Mesenchymal stem cell (in vitro differentiated cells and primary cell): Measurements from ENCODE around the gene ALDH2.
"Not testable (repeated sequence)": the region's sequence is repeated elsewhere in the genome, so short reads cannot be mapped to it uniquely, and the experiment has no call there.

Source experiments
- DNase-seq: peaks from one replicate; pipeline ENCODE4 v3.0.0-alpha.2; 2013
- H2AFZ ChIP-seq: one replicate; pipeline ENCODE4 v1.6.1; 2013; ENCODE audit warnings: low read depth, mild to moderate bottlenecking, control low read depth, inconsistent platforms, low read length, moderate library complexity
- H2AK5ac ChIP-seq: 2 replicates; pipeline ENCODE4 v1.6.1; 2013; ENCODE audit warnings: low read length, moderate library complexity, mild to moderate bottlenecking, inconsistent platforms; ENCODE audit not compliant: severe bottlenecking
- H2BK120ac ChIP-seq: one replicate; pipeline ENCODE4 v1.6.1; 2013; ENCODE audit warnings: low read depth, mild to moderate bottlenecking, inconsistent platforms, low read length, moderate library complexity
- H2BK12ac ChIP-seq, 2 experiments: one replicate each; pipeline ENCODE4 v1.6.1; 2013; ENCODE audit warnings: inconsistent platforms in 2 of 2, low read length in 2 of 2, mild to moderate bottlenecking in 2 of 2, moderate library complexity in 2 of 2, control low read depth in 1 of 2
- H2BK15ac ChIP-seq: one replicate; pipeline ENCODE4 v1.6.1; 2013; ENCODE audit warnings: mild to moderate bottlenecking, low read depth, inconsistent platforms; ENCODE audit not compliant: poor library complexity, severe bottlenecking
- H2BK5ac ChIP-seq: 2 replicates; pipeline ENCODE4 v1.6.1; 2013; ENCODE audit warnings: low read depth, mild to moderate bottlenecking, low read length, control low read depth, inconsistent platforms; ENCODE audit not compliant: poor library complexity, severe bottlenecking
- H3K14ac ChIP-seq, 2 experiments: one replicate each; pipeline ENCODE4 v1.6.1; 2013; ENCODE audit warnings: inconsistent platforms in 2 of 2, low read length in 2 of 2, control low read depth in 1 of 2, mild to moderate bottlenecking in 1 of 2, moderate library complexity in 1 of 2
- H3K18ac ChIP-seq, 2 experiments: one replicate each; pipeline ENCODE4 v1.6.1; 2013; ENCODE audit warnings: inconsistent platforms in 2 of 2, low read length in 2 of 2, control low read depth in 1 of 2, low read depth in 1 of 2, mild to moderate bottlenecking in 1 of 2
- H3K23ac ChIP-seq, 2 experiments: one replicate each; pipeline ENCODE4 v1.6.1; 2013; ENCODE audit warnings: inconsistent platforms in 2 of 2, low read length in 2 of 2, mild to moderate bottlenecking in 2 of 2, moderate library complexity in 2 of 2, control low read depth in 1 of 2
- H3K27ac ChIP-seq: 2 replicates; pipeline ENCODE4 v1.5.1; 2013; ENCODE audit warnings: mild to moderate bottlenecking, moderate library complexity, low read length, control low read depth, inconsistent platforms; ENCODE audit not compliant: poor library complexity, severe bottlenecking
- H3K27me3 ChIP-seq, 2 experiments: 2 replicates each; pipeline versions ENCODE4 v1.6.1 to v1.7.0; 2013; ENCODE audit warnings: low read length in 2 of 2, mild to moderate bottlenecking in 2 of 2, moderate library complexity in 2 of 2, control low read depth in 1 of 2, inconsistent platforms in 1 of 2; ENCODE audit not compliant: control insufficient read depth in 1 of 2, insufficient read depth in 1 of 2
- H3K36me3 ChIP-seq, 2 experiments: 2 replicates each; pipeline versions ENCODE4 v1.6.1 to v1.7.0; 2013; ENCODE audit warnings: low read length in 2 of 2, control low read depth in 1 of 2, inconsistent platforms in 1 of 2, low read depth in 1 of 2, mild to moderate bottlenecking in 1 of 2; ENCODE audit not compliant: insufficient read depth in 2 of 2, control insufficient read depth in 1 of 2
- H3K4ac ChIP-seq, 2 experiments: one replicate each; pipeline ENCODE4 v1.6.1; 2013; ENCODE audit warnings: inconsistent platforms in 2 of 2, low read length in 2 of 2, mild to moderate bottlenecking in 2 of 2, moderate library complexity in 2 of 2, control low read depth in 1 of 2, low read depth in 1 of 2
- H3K4me1 ChIP-seq: 2 replicates; pipeline ENCODE4 v1.6.1; 2013; ENCODE audit warnings: low read depth, low read length, control low read depth; ENCODE audit not compliant: control insufficient read depth, insufficient read depth
- H3K4me2 ChIP-seq: 2 replicates; pipeline ENCODE4 v1.6.1; 2013; ENCODE audit warnings: low read length, mild to moderate bottlenecking, inconsistent platforms; ENCODE audit not compliant: poor library complexity, severe bottlenecking
- H3K4me3 ChIP-seq, 2 experiments: 2 replicates each; pipeline versions ENCODE4 v1.5.1 to v1.7.0; 2013; ENCODE audit warnings: low read length in 2 of 2, mild to moderate bottlenecking in 2 of 2, control low read depth in 1 of 2, low read depth in 1 of 2; ENCODE audit not compliant: insufficient read depth in 1 of 2
- H3K79me1 ChIP-seq: replicated peaks from 2 replicates; pipeline ENCODE4 v1.6.1; 2013; ENCODE audit warnings: mild to moderate bottlenecking, control low read depth, low read length, inconsistent platforms; ENCODE audit not compliant: poor library complexity, severe bottlenecking
- H3K9ac ChIP-seq: 2 replicates; pipeline ENCODE4 v1.7.0; 2013; ENCODE audit warnings: mild to moderate bottlenecking, low read length, moderate library complexity
- H3K9me3 ChIP-seq: 2 replicates; pipeline ENCODE4 v1.7.0; 2013; ENCODE audit warnings: mild to moderate bottlenecking, low read length; ENCODE audit not compliant: control insufficient read depth
- H4K8ac ChIP-seq: one replicate; pipeline ENCODE4 v1.6.1; 2013; ENCODE audit warnings: inconsistent platforms, mild to moderate bottlenecking, low read length, moderate library complexity
- H4K91ac ChIP-seq: one replicate; pipeline ENCODE4 v1.6.1; 2013; ENCODE audit warnings: mild to moderate bottlenecking, low read length, inconsistent platforms
- WGBS: methylation state at CpG from one replicate; pipeline ENCODE4 v1.1.7; 2013; ENCODE audit warnings: mixed read lengths; 5-methylcytosine and 5-hydroxymethylcytosine counted together

The ALDH2 gene

GRCh38 chr12:111739524-111739923 lies 27.2 kb upstream of the ALDH2 start:
- H3K4me1 ChIP-seq, H3K4me3 ChIP-seq, H3K4me2 ChIP-seq, H3K27ac ChIP-seq, DNase-seq, H4K91ac ChIP-seq, H2BK5ac ChIP-seq, H3K9me3 ChIP-seq, H2BK15ac ChIP-seq, H3K4ac ChIP-seq, H3K18ac ChIP-seq, H3K9ac ChIP-seq, H2AFZ ChIP-seq, H3K79me1 ChIP-seq, H2BK120ac ChIP-seq, H3K23ac ChIP-seq, H3K14ac ChIP-seq, H2AK5ac ChIP-seq, H4K8ac ChIP-seq, H2BK12ac ChIP-seq, H3K27me3 ChIP-seq: not testable (repeated sequence)
- WGBS, result 98% methylated on average over 9 of the region's 9 CpGs
- peaks cover 21 to 23% of the 10 kb centered on the region in 2 experiments for H3K36me3 ChIP-seq

- Histone ChIP-seq H3K27me3 (no peaks in the 10 kb centered on the region), H2BK120ac (no peak overlapping the region), H3K9me3 (no peaks in the 10 kb centered on the region), H3K14ac (no peak overlapping the region), H2BK12ac (no peak overlapping the region), H2AK5ac (no peak overlapping the region), H2AFZ (no peak overlapping the region), H3K4me1 (no peaks in the 10 kb centered on the region), H3K9ac (no peak overlapping the region), H4K91ac (no peak overlapping the region), H2BK5ac (no peak overlapping the region), H3K23ac (no peak overlapping the region), H3K4me2 (no peak overlapping the region), H3K36me3 (peaks cover 33% of the 10 kb centered on the region in 2 experiments), H3K18ac (no peak overlapping the region), H2BK15ac (no peak overlapping the region), H3K4ac (no peak overlapping the region), H3K4me3 (no peak overlapping the region), H3K27ac (no peak overlapping the region), H3K79me1 (peaks cover 1% of the 10 kb centered on the region), H4K8ac (no peak overlapping the region)
- WGBS, result 45% methylated on average over 3 of the region's 4 CpGs
- no peak for DNase-seq
Observed at GRCh38 chr12:111741235-111741812, 25.4 kb upstream of the ALDH2 start.

- 79% methylated on average over 2 of the region's 4 CpGs for WGBS
- no peak overlapping the region for H3K9ac ChIP-seq
- H2AK5ac ChIP-seq, result no peak overlapping the region
- H3K4me2 ChIP-seq, result no peak overlapping the region
- peaks cover 1% of the 10 kb centered on the region for H3K79me1 ChIP-seq
- H3K14ac ChIP-seq, result no peak overlapping the region
- no peak overlapping the region for H2AFZ ChIP-seq
- H3K4ac ChIP-seq, result no peak overlapping the region
- peaks cover 46 to 48% of the 10 kb centered on the region in 2 experiments for H3K36me3 ChIP-seq
- H4K8ac ChIP-seq, result no peak overlapping the region
- no peak for DNase-seq
- no peaks in the 10 kb centered on the region for H3K9me3 ChIP-seq
- no peak overlapping the region for H2BK5ac ChIP-seq
- H2BK120ac ChIP-seq, result no peak overlapping the region
- H2BK15ac ChIP-seq, result no peak overlapping the region
- H3K4me3 ChIP-seq, result no peak overlapping the region
- H2BK12ac ChIP-seq, result no peak overlapping the region
- no peak overlapping the region for H3K18ac ChIP-seq
- no peak overlapping the region for H4K91ac ChIP-seq
- no peak overlapping the region for H3K23ac ChIP-seq
- no peaks in the 10 kb centered on the region for H3K27me3 ChIP-seq
- H3K27ac ChIP-seq, result no peak overlapping the region
- no peaks in the 10 kb centered on the region for H3K4me1 ChIP-seq
Observed at GRCh38 chr12:111745211-111745610, 21.5 kb upstream of the ALDH2 start.

- H3K4me1 ChIP-seq, result no peaks in the 10 kb centered on the region
- peaks cover 46 to 54% of the 10 kb centered on the region in 2 experiments for H3K36me3 ChIP-seq
- H2BK120ac ChIP-seq, result no peak overlapping the region
- H3K27me3 ChIP-seq, result no peaks in the 10 kb centered on the region
- H4K91ac ChIP-seq, result peak overlapping the region; percentile 19
- H3K79me1 ChIP-seq, result no peaks in the 10 kb centered on the region
- no peak overlapping the region for H3K27ac ChIP-seq
- no peak overlapping the region for H3K23ac ChIP-seq
- no peak overlapping the region for H3K14ac ChIP-seq
- H3K4me2 ChIP-seq, result no peak overlapping the region
- H3K4ac ChIP-seq, result no peak overlapping the region
- H3K9ac ChIP-seq, result no peak overlapping the region
- H2BK12ac ChIP-seq, result no peak overlapping the region
- H3K9me3 ChIP-seq, result no peaks in the 10 kb centered on the region
- no peak overlapping the region for H2BK15ac ChIP-seq
- DNase-seq, result no peak
- H4K8ac ChIP-seq, result peak overlapping the region; percentile 21
- H2BK5ac ChIP-seq, result no peak overlapping the region
- H3K18ac ChIP-seq, result no peak overlapping the region
- no peak overlapping the region for H3K4me3 ChIP-seq
- WGBS, result 85% methylated on average over 9 of the region's 9 CpGs
- no peak overlapping the region for H2AFZ ChIP-seq
- no peak overlapping the region for H2AK5ac ChIP-seq
Observed at GRCh38 chr12:111747333-111747732, 19.4 kb upstream of the ALDH2 start.
